NCI-H128 (cell line): ENCODE data around the gene CREB5.

Source experiments
- DNase-seq: peaks from one replicate; lab custom pipeline; 2025; ENCODE audit not compliant: unreplicated experiment; lab: John Stamatoyannopoulos, UW

CREB5 gene

DNA sequence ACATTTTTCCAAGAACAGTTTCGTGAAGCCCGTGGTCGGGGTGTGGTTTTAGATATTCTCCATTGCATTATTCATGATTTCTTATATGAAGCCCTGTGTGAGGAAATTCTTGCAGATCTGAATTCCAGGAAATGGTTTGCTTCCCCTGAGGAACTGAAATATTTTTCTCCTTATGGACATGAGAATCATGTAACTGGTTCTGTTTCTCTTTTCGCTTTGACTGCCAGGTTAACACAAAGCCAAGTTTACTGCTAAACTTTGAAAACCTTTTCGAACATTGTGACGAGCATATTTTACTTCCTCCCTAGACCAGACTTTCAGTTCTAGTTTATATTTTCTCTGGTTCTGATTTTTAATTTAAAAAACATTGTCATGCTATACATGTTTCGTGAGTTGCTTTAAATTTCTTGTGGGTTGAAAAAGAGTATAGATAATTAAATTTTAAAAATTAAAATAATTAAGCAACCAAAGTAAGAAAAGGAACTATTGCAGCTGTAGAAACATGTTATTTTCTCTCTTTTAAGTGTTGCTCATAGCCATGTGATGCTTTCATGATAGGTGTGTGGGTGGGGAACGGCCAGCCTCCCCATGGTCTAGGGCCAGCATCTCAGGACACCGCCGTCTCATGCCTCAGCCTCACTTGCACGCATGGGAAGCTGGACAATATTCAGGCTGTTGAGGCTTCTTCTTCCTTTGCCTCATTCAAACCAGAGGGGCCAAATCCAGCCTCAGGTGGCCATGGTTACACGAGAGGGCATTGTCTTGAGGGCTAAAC is 97.1 kb downstream of the CREB5 start:
- no peak for DNase-seq

DNA sequence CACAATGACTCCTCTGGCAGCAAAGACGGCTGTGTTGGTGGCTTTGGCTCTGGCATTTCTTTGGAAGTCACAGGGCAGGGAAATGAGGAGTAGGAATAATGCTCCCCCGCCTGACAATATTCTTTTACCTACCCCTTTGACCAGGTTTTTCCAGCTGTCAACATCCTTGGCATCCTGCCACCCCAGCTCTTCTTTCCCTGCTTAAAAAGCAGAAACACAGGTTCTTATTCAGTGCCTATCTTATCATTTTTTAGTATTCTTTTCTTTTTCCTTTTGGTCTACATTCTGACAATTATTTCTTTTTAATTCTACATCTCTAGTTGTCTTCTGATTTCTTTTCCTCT is 97.7 kb downstream of the CREB5 start:
- DNase-seq, result no peak

DNA sequence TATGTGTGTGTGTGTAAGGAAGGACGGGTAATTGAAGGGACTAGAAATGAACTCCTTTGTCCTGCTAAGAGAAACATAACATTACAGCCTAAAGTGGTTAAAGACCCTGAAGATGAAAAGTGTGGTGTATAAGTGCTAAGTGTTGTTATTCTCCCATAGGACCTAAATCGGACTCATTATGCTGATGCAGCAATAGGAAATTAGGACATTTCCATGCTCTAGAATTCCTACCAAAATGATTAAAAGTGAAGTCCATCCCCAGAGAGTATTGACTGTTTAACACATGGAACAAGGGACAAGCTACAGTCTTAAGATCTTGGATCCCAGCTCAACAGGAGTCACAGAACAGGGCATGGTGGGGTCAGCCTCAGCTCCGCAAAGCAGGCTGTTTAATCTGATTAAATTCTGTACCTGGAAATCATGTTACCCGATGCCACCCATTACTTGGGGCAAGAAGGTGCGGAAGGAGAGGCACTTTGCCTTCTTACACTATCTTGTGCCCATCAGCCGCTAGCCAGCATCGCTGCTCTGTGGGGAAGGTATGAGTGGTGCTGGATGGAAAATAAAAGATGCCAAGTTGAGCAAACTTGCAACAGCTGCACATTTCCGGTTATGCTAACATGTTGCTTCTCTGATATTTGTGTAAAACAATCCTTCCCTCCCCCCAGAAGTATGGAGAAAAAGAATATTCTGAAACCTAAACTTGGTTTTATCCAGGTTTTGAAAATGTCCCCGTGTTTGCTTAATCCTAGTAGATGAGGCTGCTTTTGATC is 100.5 kb downstream of the CREB5 start:
- DNase-seq, result no peak

- no peak for DNase-seq
Observed at GRCh38 chr7:28516390-28517172, 104.3 kb downstream of the CREB5 start.

DNA sequence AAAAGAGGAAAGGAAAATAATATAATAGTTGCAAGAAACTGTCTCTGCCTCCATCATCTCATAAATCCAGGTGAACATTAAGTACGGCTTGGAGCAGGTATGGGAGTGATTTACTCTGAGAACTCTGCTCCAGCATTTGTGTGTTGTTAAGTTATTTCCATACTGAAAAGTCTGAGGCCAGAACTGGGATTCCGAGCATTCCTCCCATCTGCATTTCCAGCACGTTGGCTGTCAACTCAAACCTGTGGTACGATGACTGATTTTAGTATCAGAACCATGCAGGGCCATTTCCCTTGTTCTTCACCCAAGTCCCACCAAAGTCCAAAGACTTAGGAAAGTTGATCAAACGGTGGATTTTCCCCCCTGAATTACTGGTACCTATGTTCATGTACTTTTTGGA is 104.9 kb downstream of the CREB5 start:
- DNase-seq, result no peak

DNA sequence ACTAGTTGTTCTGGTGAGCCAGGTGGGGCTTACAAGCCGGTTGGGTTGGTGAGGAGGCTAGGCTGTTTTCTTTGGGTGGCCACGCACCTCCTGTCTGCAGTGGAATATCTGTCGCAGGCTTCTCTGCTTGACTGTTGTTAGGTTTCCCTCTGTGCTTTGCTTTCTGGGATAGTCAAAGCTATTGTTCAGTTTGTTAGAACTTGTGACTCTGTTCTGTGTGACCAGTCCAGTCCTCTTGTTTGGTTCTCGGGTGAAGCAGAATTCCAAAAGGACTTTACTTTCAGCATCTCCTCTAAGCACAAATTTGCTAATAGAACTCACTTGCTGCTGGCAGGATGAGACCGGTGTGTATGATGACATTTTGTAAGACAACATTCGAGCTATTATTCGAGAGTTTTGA is 105.3 kb downstream of the CREB5 start:
- DNase-seq, result no peak

GRCh38 chr7:28520074-28521015 is 108.0 kb downstream of the CREB5 start:
- DNase-seq, result no peak

DNA sequence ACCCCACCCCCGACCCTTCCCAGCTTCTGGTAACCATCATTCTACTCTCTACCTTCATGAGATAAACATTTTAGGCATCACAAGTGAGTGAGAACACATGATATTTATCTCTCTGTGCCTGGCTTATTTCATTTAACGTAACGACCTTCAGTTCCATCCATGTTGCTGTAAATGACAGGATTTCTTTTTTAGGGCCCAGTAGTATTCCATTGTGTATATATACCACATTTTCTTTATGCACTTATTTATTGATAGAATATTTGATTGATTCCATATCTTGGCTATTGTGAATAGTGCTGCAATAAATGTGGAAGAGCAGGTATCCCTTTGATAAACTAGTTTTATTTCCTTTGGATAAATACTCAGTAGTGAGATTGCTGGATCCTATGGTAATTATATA is 112.7 kb downstream of the CREB5 start:
- DNase-seq, result no peak

DNA sequence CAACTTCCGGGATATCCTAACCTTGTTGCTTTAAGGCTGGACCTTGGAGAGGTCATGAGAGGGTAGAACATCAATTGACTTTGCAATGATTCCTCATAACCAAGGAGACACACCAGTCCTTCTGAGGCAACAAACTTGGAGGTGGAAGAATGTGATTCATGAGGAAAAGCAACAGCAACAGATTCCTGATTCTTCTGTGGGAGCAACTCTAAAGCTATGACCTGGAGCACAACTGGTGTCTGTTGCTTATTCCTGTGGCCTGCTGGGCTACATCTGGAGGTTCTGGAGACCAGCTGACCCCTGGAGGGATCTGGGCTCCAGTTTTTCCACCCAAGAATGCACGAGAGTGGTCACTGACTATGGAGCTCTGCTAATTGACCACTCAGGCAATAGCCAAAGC is 116.6 kb downstream of the CREB5 start:
- no peak for DNase-seq

GRCh38 chr7:28529755-28530154 is 117.4 kb downstream of the CREB5 start:
- DNase-seq, result no peak

DNA sequence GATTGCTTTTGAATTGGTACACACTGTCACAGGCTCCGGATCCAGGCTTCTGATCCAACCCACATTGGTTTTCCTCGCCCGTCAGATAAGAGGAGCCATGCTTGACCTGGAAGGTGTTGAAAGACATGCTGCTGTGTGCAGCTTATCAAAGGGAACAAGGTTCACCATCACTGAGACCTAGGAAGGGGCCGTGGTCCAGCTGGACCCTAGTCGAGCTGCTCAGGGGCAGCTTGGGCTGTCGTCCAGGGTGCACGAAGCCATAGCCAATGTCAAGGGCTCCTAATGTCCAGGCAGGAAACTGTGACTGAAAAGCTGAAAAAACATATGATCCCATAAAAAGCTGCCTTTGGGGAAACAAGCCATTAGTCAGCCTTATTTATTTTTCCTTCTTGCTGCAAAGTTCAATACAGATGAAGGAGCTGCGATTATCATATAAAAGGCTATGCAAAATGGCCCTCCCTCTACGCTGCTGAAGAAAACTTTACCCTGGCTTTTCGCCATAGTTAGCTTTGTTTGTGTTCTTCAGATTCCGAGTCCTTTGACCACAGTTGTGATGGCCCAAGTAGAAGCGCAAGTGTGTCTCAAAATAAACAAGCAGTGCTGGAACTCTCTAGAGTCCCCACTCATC is 118.0 kb downstream of the CREB5 start:
- no peak for DNase-seq

- DNase-seq, result no peak
Observed at GRCh38 chr7:28530803-28531175, 118.5 kb downstream of the CREB5 start.

DNA sequence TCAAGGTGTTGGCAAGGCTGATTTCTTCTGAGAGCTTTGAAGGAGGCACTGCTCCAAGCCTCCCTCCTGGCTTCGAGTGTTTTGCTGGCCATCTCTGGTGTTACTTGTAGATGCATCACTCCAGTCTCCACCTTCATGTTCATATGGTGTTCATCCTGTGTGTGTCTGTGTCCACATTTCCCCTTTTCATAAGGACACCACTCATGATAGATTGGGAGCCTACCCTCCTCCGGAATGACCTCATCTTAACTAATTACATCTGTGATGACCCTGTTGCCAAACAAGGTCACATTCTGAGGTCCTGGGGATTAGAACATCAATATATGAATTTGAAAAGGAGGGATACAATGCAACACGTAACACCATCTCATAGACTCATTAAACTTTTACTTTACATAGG is 119.0 kb downstream of the CREB5 start:
- DNase-seq, result no peak

- DNase-seq, result no peak
Observed at GRCh38 chr7:28532181-28532580, 119.9 kb downstream of the CREB5 start.

GRCh38 chr7:28533267-28533666 is 120.9 kb downstream of the CREB5 start:
- DNase-seq, result no peak

- DNase-seq, result no peak
Observed at GRCh38 chr7:28533731-28534531, 121.6 kb downstream of the CREB5 start.

DNA sequence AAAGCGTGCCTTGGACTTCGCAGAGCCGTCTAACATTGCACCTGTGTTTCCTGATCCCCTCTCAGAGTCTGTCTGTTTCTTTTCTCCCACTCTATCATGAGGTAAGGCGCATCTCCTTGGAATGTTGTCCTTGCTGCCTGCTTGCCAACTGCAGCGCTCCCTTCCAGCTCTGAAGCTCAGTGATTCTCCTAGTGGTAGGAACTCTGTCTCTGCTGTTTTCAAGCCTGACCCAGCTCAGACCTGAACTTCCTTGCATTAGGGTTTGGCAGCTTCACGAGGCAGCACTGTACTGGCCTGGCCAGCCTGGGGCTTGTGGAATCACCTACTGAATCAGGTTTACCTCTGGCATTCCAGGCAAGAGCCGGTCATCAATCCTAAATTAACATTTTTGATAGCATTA is 123.9 kb downstream of the CREB5 start:
- DNase-seq, result no peak

GRCh38 chr7:28539289-28539981 is 127.1 kb downstream of the CREB5 start:
- DNase-seq, result no peak

DNA sequence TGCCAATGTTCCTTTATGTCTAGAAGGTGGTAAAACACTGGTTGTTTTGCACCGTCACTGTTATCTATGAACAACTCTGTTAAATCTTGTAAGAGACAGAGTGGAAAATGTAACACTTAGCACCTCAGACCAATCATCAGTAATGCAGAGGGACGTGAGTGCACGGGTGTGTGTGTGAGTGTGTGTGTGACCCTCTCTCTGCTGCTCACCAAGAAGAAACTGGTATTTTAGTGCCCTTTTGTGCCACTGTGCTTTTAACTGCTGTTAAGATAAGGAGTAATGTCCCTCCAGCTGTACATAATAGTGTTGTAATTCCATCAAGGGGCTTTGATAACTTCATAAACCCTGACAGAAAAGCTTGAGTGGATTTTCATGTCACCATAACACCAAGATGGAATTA is 130.1 kb downstream of the CREB5 start:
- no peak for DNase-seq
